Endodermal cell (in vitro differentiated cells): ENCODE results near the gene GTF3A. TPM values are rescaled to one million over a fixed set of nuclear protein-coding genes. Genes with fewer than 3 reads are reported as not detected.

ENCODE experiments used
- DNase-seq: peaks from one replicate; pipeline ENCODE4 v3.0.0-alpha.2; 2017
- H3K27ac ChIP-seq: 2 replicates; pipeline ENCODE4 v1.5.1; 2013; ENCODE audit warnings: mild to moderate bottlenecking, low read depth, low read length, moderate library complexity
- H3K27me3 ChIP-seq: 2 replicates; pipeline ENCODE4 v1.6.1; 2013; ENCODE audit warnings: mild to moderate bottlenecking, low read length, moderate library complexity; ENCODE audit not compliant: insufficient read depth, control insufficient read depth, poor library complexity, severe bottlenecking
- H3K36me3 ChIP-seq: 2 replicates; pipeline ENCODE4 v1.7.0; 2013; ENCODE audit warnings: mild to moderate bottlenecking, low read length, moderate library complexity; ENCODE audit not compliant: control insufficient read depth, insufficient read depth
- H3K4me1 ChIP-seq: one replicate; pipeline ENCODE4 v1.7.0; 2013; ENCODE audit warnings: low read length; ENCODE audit not compliant: control insufficient read depth, insufficient read depth
- H3K4me3 ChIP-seq: 2 replicates; pipeline ENCODE4 v1.5.1; 2013; ENCODE audit warnings: mild to moderate bottlenecking, low read length, moderate library complexity
- H3K9ac ChIP-seq: 2 replicates; pipeline ENCODE4 v1.6.1; 2013; ENCODE audit warnings: mild to moderate bottlenecking, low read length, moderate library complexity; ENCODE audit not compliant: poor library complexity, severe bottlenecking; ENCODE audit errors: extremely low read depth
- H3K9me3 ChIP-seq: 2 replicates; pipeline ENCODE4 v1.6.1; 2013; ENCODE audit warnings: mild to moderate bottlenecking, low read length, moderate library complexity; ENCODE audit not compliant: control insufficient read depth
- H3K27ac Mint-ChIP-seq: 2 replicates; pipeline ENCODE4 v1.8.0; 2020; ENCODE audit warnings: mixed read lengths
- H3K27me3 Mint-ChIP-seq: 2 replicates; pipeline ENCODE4 v1.8.0; 2021; ENCODE audit warnings: mild to moderate bottlenecking, mixed read lengths; ENCODE audit not compliant: insufficient read depth
- H3K36me3 Mint-ChIP-seq: 2 replicates; pipeline ENCODE4 v1.8.0; 2020; ENCODE audit warnings: low read depth, mixed read lengths
- H3K4me1 Mint-ChIP-seq: 2 replicates; pipeline ENCODE4 v1.8.0; 2020; ENCODE audit warnings: mixed read lengths
- H3K4me3 Mint-ChIP-seq: 2 replicates; pipeline ENCODE4 v1.8.0; 2020; ENCODE audit warnings: mild to moderate bottlenecking, moderate library complexity, mixed read lengths
- H3K9me3 Mint-ChIP-seq: 2 replicates; pipeline ENCODE4 v1.8.0; 2020; ENCODE audit warnings: mild to moderate bottlenecking, mixed read lengths
- CTCF ChIP-seq: fragments of 200-600 bp; sonication (generic); conservative IDR thresholded peaks from 2 replicates; pipeline ENCODE4 v1.5.0; 2021; ENCODE audit warnings: antibody characterized with exemption, mild to moderate bottlenecking
- WGBS, 2 experiments: methylation state at CpG; one replicate each; pipeline versions ENCODE4 v1.1.5 to v1.1.7; 2013; ENCODE audit warnings: missing lambda C conversion rate in 2 of 2, mixed read lengths in 1 of 2; ENCODE audit not compliant: insufficient coverage in 1 of 2, insufficient read length in 1 of 2; 5-methylcytosine and 5-hydroxymethylcytosine counted together
- total RNA-seq, 2 donors: library from RNA; stranded (reverse); fragmentation: NEBNext Ultra II Directional in 1 of 2; extraction: Animal tissue kit (Norgen Biotek cat#: 25700) in 1 of 2; gene quantifications; 2 replicates in 1 of 2; 3 replicates in 1 of 2; pipeline ENCODE4 v1.2.1, GENCODE V29; 2021

The GTF3A gene
- total RNA-seq, 2 donors from 2014 or later: 70.4 to 80.0 TPM

- no peak for TF ChIP-seq CTCF
- H3K27ac ChIP-seq: no peak overlapping the region
- 78 to 85% methylated on average over 3 of the region's 3 CpGs for WGBS, 2 experiments
- no peak for DNase-seq
- H3K4me3 Mint-ChIP-seq: no peak overlapping the region
- H3K9me3 ChIP-seq: no peaks in the 10 kb centered on the region
- no peaks in the 10 kb centered on the region for H3K4me1 ChIP-seq
- no peaks in the 10 kb centered on the region for H3K27me3 ChIP-seq
- H3K9me3 Mint-ChIP-seq: no peaks in the 10 kb centered on the region
- H3K27me3 Mint-ChIP-seq: peaks cover 14% of the 10 kb centered on the region
- H3K36me3 ChIP-seq: no peaks in the 10 kb centered on the region
- no peak overlapping the region for H3K27ac Mint-ChIP-seq
- no peaks in the 10 kb centered on the region for H3K36me3 Mint-ChIP-seq
- H3K4me3 ChIP-seq: no peak overlapping the region
- H3K4me1 Mint-ChIP-seq: peaks cover 4% of the 10 kb centered on the region
- no peak overlapping the region for H3K9ac ChIP-seq
Observed at GRCh38 chr13:27411341-27411740, 13.1 kb upstream of the GTF3A start.

- WGBS, 2 experiments: 100% methylated on average over 1 of the region's 1 CpG; no CpG with 5 or more reads in 1 of the 2 experiments
- Histone ChIP-seq H3K4me1 (no peaks in the 10 kb centered on the region), H3K4me3 (no peak overlapping the region), H3K27ac (no peak overlapping the region), H3K27me3 (no peaks in the 10 kb centered on the region), H3K9me3 (no peaks in the 10 kb centered on the region), H3K9ac (no peak overlapping the region), H3K36me3 (no peaks in the 10 kb centered on the region)
- no peak for TF ChIP-seq CTCF
- Mint-ChIP-seq H3K27ac (no peak overlapping the region), H3K9me3 (no peaks in the 10 kb centered on the region), H3K27me3 (peaks cover 12% of the 10 kb centered on the region), H3K4me1 (peaks cover 4% of the 10 kb centered on the region), H3K4me3 (no peak overlapping the region), H3K36me3 (no peaks in the 10 kb centered on the region)
- DNase-seq: no peak
Observed at GRCh38 chr13:27415116-27415515, 9.3 kb upstream of the GTF3A start.

- TF ChIP-seq CTCF: no peak
- WGBS, 2 experiments: 91 to 100% methylated on average over 1 of the region's 1 CpG
- Mint-ChIP-seq H3K9me3 (no peaks in the 10 kb centered on the region), H3K27ac (no peak overlapping the region), H3K36me3 (no peaks in the 10 kb centered on the region), H3K27me3 (peaks cover 27% of the 10 kb centered on the region), H3K4me3 (no peak overlapping the region), H3K4me1 (no peaks in the 10 kb centered on the region)
- H3K27ac ChIP-seq: no peak overlapping the region
- no peaks in the 10 kb centered on the region for H3K4me1 ChIP-seq
- no peaks in the 10 kb centered on the region for H3K9me3 ChIP-seq
- peaks cover 9% of the 10 kb centered on the region for H3K27me3 ChIP-seq
- no peak for DNase-seq
- no peak overlapping the region for H3K9ac ChIP-seq
- H3K36me3 ChIP-seq: no peaks in the 10 kb centered on the region
- H3K4me3 ChIP-seq: no peak overlapping the region
Observed at GRCh38 chr13:27419328-27419727, 5.1 kb upstream of the GTF3A start.
